CD14-positive monocyte (primary cell): ENCODE measurements around the gene ATXN1. TPM values are rescaled to one million over a fixed set of nuclear protein-coding genes. Genes with fewer than 3 reads are reported as not detected.

ENCODE experiments used
- DNase-seq, 3 donors: peaks; one replicate each; pipeline ENCODE4 v3.0.0-alpha.2; 2011 to 2022
- H2AFZ ChIP-seq: 2 replicates; pipeline ENCODE4 v1.6.0; 2012; ENCODE audit warnings: mild to moderate bottlenecking, low read depth, low read length, inconsistent platforms; ENCODE audit not compliant: insufficient read depth, poor library complexity, severe bottlenecking
- H3K27ac ChIP-seq, 2 donors: 1 replicate in 1 of 2; 2 replicates in 1 of 2; pipeline ENCODE4 v1.5.1; 2012 to 2013; ENCODE audit warnings: low read length in 2 of 2, control low read depth in 1 of 2, inconsistent platforms in 1 of 2, low read depth in 1 of 2, mild to moderate bottlenecking in 1 of 2
- H3K27me3 ChIP-seq, 2 donors: one replicate each; pipeline versions ENCODE4 v1.6.0 to v1.6.1; 2011 to 2013; ENCODE audit warnings: low read length in 2 of 2; ENCODE audit not compliant: control insufficient read depth in 2 of 2, insufficient read depth in 2 of 2
- H3K36me3 ChIP-seq, 2 donors: replicated peaks in 1 of 2; 1 replicate in 1 of 2; 2 replicates in 1 of 2; pipeline versions ENCODE4 v1.5.1 to v1.6.1; 2012 to 2013; ENCODE audit warnings: low read length in 2 of 2, control low read depth in 1 of 2, inconsistent platforms in 1 of 2, mild to moderate bottlenecking in 1 of 2; ENCODE audit not compliant: insufficient read depth in 2 of 2, control insufficient read depth in 1 of 2
- H3K4me1 ChIP-seq, 2 donors: 1 replicate in 1 of 2; 2 replicates in 1 of 2; pipeline versions ENCODE4 v1.5.1 to v1.6.1; 2012 to 2013; ENCODE audit warnings: low read length in 2 of 2, control low read depth in 1 of 2, inconsistent platforms in 1 of 2, mild to moderate bottlenecking in 1 of 2, moderate library complexity in 1 of 2; ENCODE audit not compliant: insufficient read depth in 2 of 2, control insufficient read depth in 1 of 2
- H3K4me2 ChIP-seq: replicated peaks from 2 replicates; pipeline ENCODE3; 2012; ENCODE audit warnings: low read length, moderate library complexity, mild to moderate bottlenecking; ENCODE audit not compliant: poor library complexity, severe bottlenecking; ENCODE audit errors: extremely low read depth
- H3K4me3 ChIP-seq, 3 experiments: fragments of 200-600 bp in 1 of 3; sonication (generic) in 1 of 3; replicated peaks in 1 of 3; 1 replicate in 2 of 3; 2 replicates in 1 of 3; pipeline ENCODE4 v1.5.1; 2011 to 2013; ENCODE audit warnings: low read length in 3 of 3, mild to moderate bottlenecking in 3 of 3, control low read depth in 2 of 3, low read depth in 2 of 3, inconsistent platforms in 1 of 3, moderate library complexity in 1 of 3
- H3K79me2 ChIP-seq: 2 replicates; pipeline ENCODE4 v1.6.0; 2012; ENCODE audit warnings: mild to moderate bottlenecking, control low read depth, inconsistent platforms, low read length, moderate library complexity; ENCODE audit not compliant: insufficient read depth
- H3K9ac ChIP-seq: 2 replicates; pipeline ENCODE4 v1.6.0; 2017; ENCODE audit warnings: low read length, mild to moderate bottlenecking; ENCODE audit not compliant: insufficient read depth, poor library complexity, severe bottlenecking
- H3K9me3 ChIP-seq, 2 donors: replicated peaks in 1 of 2; 1 replicate in 1 of 2; 2 replicates in 1 of 2; pipeline versions ENCODE4 v1.5.1 to v1.6.1; 2012 to 2013; ENCODE audit warnings: low read length in 2 of 2, control low read depth in 1 of 2; ENCODE audit not compliant: control insufficient read depth in 1 of 2, insufficient read depth in 1 of 2
- H4K20me1 ChIP-seq: 2 replicates; pipeline ENCODE4 v1.6.0; 2012; ENCODE audit warnings: mild to moderate bottlenecking, low read length, control low read depth, moderate library complexity; ENCODE audit not compliant: insufficient read depth
- H3K27ac Mint-ChIP-seq, 7 donors: one replicate each; pipeline ENCODE4 v1.8.0; 2020; ENCODE audit warnings: mild to moderate bottlenecking in 7 of 7, mixed read lengths in 7 of 7, moderate library complexity in 6 of 7, inconsistent platforms in 2 of 7
- H3K27me3 Mint-ChIP-seq, 3 donors: one replicate each; pipeline ENCODE4 v1.8.0; 2021 to 2022; ENCODE audit warnings: low read depth in 3 of 3, mild to moderate bottlenecking in 3 of 3, mixed read lengths in 3 of 3, moderate library complexity in 3 of 3, inconsistent platforms in 1 of 3
- H3K36me3 Mint-ChIP-seq, 2 donors: one replicate each; pipeline ENCODE4 v1.8.0; 2020; ENCODE audit warnings: mixed read lengths in 2 of 2, inconsistent platforms in 1 of 2, mild to moderate bottlenecking in 1 of 2
- H3K4me1 Mint-ChIP-seq: one replicate; pipeline ENCODE4 v1.8.0; 2020; ENCODE audit warnings: mild to moderate bottlenecking, mixed read lengths
- H3K4me3 Mint-ChIP-seq, 2 donors: one replicate each; pipeline ENCODE4 v1.8.0; 2020; ENCODE audit warnings: mild to moderate bottlenecking in 2 of 2, mixed read lengths in 2 of 2, moderate library complexity in 1 of 2
- H3K9me3 Mint-ChIP-seq, 7 donors: one replicate each; pipeline ENCODE4 v1.8.0; 2020 to 2022; ENCODE audit warnings: mixed read lengths in 7 of 7, mild to moderate bottlenecking in 6 of 7, moderate library complexity in 6 of 7, inconsistent platforms in 2 of 7
- CTCF ChIP-seq: fragments of 200-600 bp; IDR thresholded peaks from one replicate; pipeline ENCODE4 v1.8.0; 2022; ENCODE audit warnings: antibody characterized with exemption, mild to moderate bottlenecking
- WGBS: methylation state at CpG from one replicate; pipeline ENCODE4 v1.1.5; 2013; ENCODE audit warnings: missing lambda C conversion rate; ENCODE audit not compliant: insufficient coverage; 5-methylcytosine and 5-hydroxymethylcytosine counted together
- intact Hi-C, 2 donors: fragments of 100-400 bp; cut with micrococcal nuclease; formaldehyde crosslinking; loops; one replicate each; pipeline versions ENCODE4 v1.15.0 to v1.15.1; 2023
- polyA plus RNA-seq, 3 donors: library from polyadenylated mRNA; depleted of rRNA in 1 of 3; unstranded in 2 of 3; stranded (reverse) in 1 of 3; fragments of 300-500 nt in 2 of 3; fragments of >200 nt in 1 of 3; fragmentation: Illumina TruSeq in 2 of 3; gene quantifications; 1 replicate in 2 of 3; 2 replicates in 1 of 3; pipeline ENCODE4 v1.2.3, GENCODE V29; 2012 to 2021

ATXN1 gene
- polyA plus RNA-seq, 3 donors, result 8.8 to 19.1 (median 10.9) TPM

DNA sequence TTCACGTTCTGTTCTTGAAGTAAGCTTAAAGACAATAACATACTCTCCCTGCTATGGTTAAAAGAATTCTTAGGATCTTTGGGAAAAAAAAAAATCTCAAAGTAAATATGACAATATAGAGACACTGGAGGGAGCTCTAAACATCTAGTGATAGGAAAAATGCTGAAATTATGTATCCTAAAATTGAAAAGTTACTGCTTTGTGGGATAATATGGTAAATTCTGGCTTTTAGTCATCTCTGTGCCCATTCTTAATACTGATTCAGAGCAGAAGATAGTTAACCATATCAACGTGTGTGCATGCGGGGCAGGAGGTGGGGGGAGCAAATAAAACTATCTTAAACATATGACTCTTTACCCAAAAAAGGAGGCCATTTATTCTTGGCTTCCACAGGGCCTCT, 357.4 kb downstream of the ATXN1 start:
- no peak for TF ChIP-seq CTCF
- H3K27me3 ChIP-seq, result no peaks in the 10 kb centered on the region
- H3K79me2 ChIP-seq, result no peaks in the 10 kb centered on the region
- H3K27ac Mint-ChIP-seq, result no peak overlapping the region
- H3K36me3 Mint-ChIP-seq, result peaks cover 18 to 29% of the 10 kb centered on the region in 2 donors
- peaks cover 20 to 22% of the 10 kb centered on the region in 2 donors for H3K4me1 ChIP-seq
- DNase-seq, result no peak
- H3K27ac ChIP-seq, result no peak overlapping the region
- H3K4me1 Mint-ChIP-seq, result peaks cover 26% of the 10 kb centered on the region
- H3K4me3 ChIP-seq, result no peak overlapping the region
- H3K9me3 Mint-ChIP-seq, result peaks cover 0 to 2% (median 0%) of the 10 kb centered on the region in 7 donors
- no peak overlapping the region for H3K4me2 ChIP-seq
- H3K9me3 ChIP-seq, result no peaks in the 10 kb centered on the region
- no peaks in the 10 kb centered on the region for H3K36me3 ChIP-seq
- H4K20me1 ChIP-seq, result peaks cover 6% of the 10 kb centered on the region
- no peak overlapping the region for H3K9ac ChIP-seq
- no peak overlapping the region for H2AFZ ChIP-seq
- peaks cover 0 to 2% (median 1%) of the 10 kb centered on the region in 3 donors for H3K27me3 Mint-ChIP-seq
- intact Hi-C loops, result no loop called here
- no peak overlapping the region for H3K4me3 Mint-ChIP-seq
- no CpG with 5 or more reads among the region's 3 CpGs for WGBS

DNA sequence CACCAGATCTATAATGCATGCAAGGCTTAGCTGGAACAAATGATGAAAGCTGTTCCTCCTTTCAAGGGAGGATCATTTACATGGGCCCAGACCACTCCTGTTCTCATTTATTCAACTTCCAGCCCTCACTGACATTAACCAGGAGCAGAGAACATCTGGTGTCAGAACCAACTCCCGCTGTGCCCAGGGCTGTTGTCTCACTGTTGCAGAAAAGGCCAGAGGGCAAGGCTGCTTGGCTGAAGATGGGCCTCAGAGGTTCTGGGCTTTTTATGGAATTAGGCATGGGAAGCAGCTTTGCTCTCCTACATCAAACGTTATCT, 358.7 kb downstream of the ATXN1 start:
- Mint-ChIP-seq H3K27ac (no peak overlapping the region), H3K36me3 (peaks cover 17 to 25% of the 10 kb centered on the region in 2 donors), H3K9me3 (peaks cover 0 to 2% (median 0%) of the 10 kb centered on the region in 7 donors), H3K4me1 (peaks cover 23% of the 10 kb centered on the region), H3K4me3 (no peak overlapping the region), H3K27me3 (no peaks in the 10 kb centered on the region)
- Histone ChIP-seq H3K27me3 (no peaks in the 10 kb centered on the region), H3K4me3 (no peak overlapping the region), H2AFZ (no peak overlapping the region), H3K9me3 (no peaks in the 10 kb centered on the region), H3K27ac (no peak overlapping the region), H3K79me2 (no peaks in the 10 kb centered on the region), H3K4me1 (peaks cover 19 to 21% of the 10 kb centered on the region in 2 donors), H3K36me3 (no peaks in the 10 kb centered on the region), H4K20me1 (peaks cover 6% of the 10 kb centered on the region), H3K4me2 (no peak overlapping the region), H3K9ac (no peak overlapping the region)
- intact Hi-C loops, result no loop called here
- no CpG with 5 or more reads among the region's 2 CpGs for WGBS
- no peak for DNase-seq
- no peak for TF ChIP-seq CTCF
